ENCODE results near the gene SCN4B. TPM values are rescaled to one million over a fixed set of nuclear protein-coding genes. Genes with fewer than 3 reads are reported as not detected.
A peak's percentile ranks its signal among the peaks of the same experiment; 100 is the strongest.

The SCN4B gene
- total RNA-seq, 1 donor from 2014 or later, result 1.9 TPM

DNA sequence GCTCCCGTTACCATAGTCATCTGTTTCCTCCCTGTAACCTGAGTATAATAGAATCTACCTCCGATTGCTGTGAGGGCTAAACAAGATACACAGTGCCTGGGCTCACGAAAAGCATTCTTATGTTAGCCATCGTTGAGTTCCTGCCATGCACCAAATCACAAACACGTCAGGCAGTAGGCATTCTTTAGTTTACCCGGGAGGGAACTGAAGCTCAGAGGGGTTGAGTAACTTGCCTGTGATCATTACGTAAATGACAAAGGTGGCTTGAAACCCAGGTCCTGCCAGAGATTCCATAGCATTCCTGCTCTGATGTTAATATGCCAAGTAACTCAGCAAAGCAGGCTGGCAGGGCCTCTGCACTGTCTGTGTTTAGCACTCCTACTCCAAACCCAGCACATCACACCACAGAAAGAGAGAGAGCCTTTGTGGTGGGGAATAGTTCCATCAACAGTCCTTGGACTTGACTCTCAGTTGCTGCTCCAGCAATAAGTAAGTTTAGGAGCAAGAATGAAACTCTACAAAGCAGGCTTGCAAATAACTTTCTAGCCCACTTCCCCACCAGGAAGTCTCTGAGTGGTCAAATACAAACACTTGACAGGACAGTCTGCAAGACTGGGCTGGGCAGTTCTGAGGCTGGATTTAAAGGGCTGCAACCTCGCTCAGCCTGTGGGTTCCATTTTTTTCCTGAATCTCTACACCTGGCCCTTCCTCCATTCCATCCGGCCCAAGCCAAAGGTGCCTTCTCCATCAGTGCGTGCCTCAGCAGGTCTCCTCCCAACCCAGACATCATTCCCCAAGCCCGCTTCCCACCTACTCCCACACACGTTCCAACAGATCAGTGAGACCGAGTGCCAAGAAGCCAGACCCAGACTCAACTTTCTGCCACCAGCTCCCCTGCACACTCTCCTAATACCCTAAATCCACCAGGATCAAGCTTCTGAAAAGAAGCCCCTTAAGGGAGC, 22.7 kb upstream of the SCN4B start:
- peak overlapping the region; percentile 70 for H3K27ac Mint-ChIP-seq
- H3K4me3 Mint-ChIP-seq, result peak overlapping the region; percentile 73
- H3K27me3 Mint-ChIP-seq (ENCODE audit: low read depth), result peaks cover 51% of the 10 kb centered on the region
- peaks cover 35% of the 10 kb centered on the region for H3K4me1 Mint-ChIP-seq
- TF ChIP-seq, protein P1, sequence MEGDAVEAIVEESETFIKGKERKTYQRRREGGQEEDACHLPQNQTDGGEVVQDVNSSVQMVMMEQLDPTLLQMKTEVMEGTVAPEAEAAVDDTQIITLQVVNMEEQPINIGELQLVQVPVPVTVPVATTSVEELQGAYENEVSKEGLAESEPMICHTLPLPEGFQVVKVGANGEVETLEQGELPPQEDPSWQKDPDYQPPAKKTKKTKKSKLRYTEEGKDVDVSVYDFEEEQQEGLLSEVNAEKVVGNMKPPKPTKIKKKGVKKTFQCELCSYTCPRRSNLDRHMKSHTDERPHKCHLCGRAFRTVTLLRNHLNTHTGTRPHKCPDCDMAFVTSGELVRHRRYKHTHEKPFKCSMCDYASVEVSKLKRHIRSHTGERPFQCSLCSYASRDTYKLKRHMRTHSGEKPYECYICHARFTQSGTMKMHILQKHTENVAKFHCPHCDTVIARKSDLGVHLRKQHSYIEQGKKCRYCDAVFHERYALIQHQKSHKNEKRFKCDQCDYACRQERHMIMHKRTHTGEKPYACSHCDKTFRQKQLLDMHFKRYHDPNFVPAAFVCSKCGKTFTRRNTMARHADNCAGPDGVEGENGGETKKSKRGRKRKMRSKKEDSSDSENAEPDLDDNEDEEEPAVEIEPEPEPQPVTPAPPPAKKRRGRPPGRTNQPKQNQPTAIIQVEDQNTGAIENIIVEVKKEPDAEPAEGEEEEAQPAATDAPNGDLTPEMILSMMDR (IDR thresholded peaks at IDR 0.05; ENCODE audit: unreplicated experiment), result no peak
- H3K36me3 Mint-ChIP-seq, result no peaks in the 10 kb centered on the region
- DNase-seq (ENCODE audit: low spot score in 2 of 2, unreplicated experiment in 2 of 2), result no peak
- H3K9me3 Mint-ChIP-seq, result no peaks in the 10 kb centered on the region

DNA sequence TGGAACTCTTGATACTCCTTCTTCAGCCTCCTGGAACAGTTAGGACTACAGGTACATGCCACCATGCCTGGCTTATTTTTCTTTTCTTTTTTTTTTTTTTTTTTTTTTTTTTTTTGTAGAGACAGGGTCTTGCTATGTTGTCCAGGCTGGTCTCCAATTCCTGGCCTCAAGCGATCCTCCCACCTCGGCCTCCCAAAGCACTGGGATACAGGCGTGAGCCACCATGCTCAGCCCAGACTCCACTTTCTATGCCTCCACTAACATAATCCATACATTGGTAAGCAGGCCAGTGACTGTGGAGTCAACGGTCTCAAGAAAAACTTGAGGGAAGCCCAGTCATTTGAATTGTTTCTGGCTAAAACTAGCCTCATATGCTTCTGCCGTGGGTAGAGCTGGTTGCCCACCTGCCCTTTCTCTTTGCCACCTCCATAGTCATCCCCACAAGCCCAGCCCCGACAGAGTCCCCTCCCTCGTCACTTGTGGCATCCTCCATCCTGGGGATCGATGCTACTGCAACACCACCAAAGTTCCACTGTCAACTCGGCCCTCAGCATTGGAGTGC, 21.5 kb upstream of the SCN4B start:
- Mint-ChIP-seq H3K27me3 (ENCODE audit: low read depth) (peaks cover 63% of the 10 kb centered on the region), H3K9me3 (no peaks in the 10 kb centered on the region), H3K27ac (no peak overlapping the region), H3K36me3 (no peaks in the 10 kb centered on the region), H3K4me3 (no peak overlapping the region), H3K4me1 (peaks cover 27% of the 10 kb centered on the region)
- TF ChIP-seq, protein P1 (IDR thresholded peaks at IDR 0.05; ENCODE audit: unreplicated experiment), result no peak
- no peak for DNase-seq (ENCODE audit: low spot score in 2 of 2, unreplicated experiment in 2 of 2)

DNA sequence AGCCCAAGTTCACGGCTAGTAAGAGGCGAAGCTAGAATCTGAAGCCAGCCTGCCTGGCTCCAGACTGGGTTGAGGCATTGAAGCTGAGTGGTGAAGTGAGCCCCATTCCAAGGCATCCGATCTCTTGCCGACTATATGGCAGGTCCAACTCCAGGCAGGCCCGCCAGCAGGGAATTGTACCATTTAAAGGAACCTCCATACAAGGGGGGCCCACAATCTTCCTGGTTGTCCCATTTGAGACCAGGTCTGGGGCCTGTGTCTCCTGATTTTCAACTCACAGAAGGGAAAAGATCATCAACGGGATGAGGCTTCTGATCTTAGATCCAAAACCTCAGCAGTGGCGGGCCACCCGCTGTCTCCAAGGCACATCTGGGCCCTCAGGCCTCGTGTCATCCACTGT, 19.7 kb upstream of the SCN4B start:
- peaks cover 27% of the 10 kb centered on the region for H3K4me1 Mint-ChIP-seq
- H3K27me3 Mint-ChIP-seq (ENCODE audit: low read depth), result peaks cover 80% of the 10 kb centered on the region
- no peaks in the 10 kb centered on the region for H3K9me3 Mint-ChIP-seq
- TF ChIP-seq, protein P1 (IDR thresholded peaks at IDR 0.05; ENCODE audit: unreplicated experiment), result no peak
- H3K27ac Mint-ChIP-seq, result no peak overlapping the region
- no peak overlapping the region for H3K4me3 Mint-ChIP-seq
- no peaks in the 10 kb centered on the region for H3K36me3 Mint-ChIP-seq
- DNase-seq (ENCODE audit: low spot score in 2 of 2, unreplicated experiment in 2 of 2), result no peak

DNA sequence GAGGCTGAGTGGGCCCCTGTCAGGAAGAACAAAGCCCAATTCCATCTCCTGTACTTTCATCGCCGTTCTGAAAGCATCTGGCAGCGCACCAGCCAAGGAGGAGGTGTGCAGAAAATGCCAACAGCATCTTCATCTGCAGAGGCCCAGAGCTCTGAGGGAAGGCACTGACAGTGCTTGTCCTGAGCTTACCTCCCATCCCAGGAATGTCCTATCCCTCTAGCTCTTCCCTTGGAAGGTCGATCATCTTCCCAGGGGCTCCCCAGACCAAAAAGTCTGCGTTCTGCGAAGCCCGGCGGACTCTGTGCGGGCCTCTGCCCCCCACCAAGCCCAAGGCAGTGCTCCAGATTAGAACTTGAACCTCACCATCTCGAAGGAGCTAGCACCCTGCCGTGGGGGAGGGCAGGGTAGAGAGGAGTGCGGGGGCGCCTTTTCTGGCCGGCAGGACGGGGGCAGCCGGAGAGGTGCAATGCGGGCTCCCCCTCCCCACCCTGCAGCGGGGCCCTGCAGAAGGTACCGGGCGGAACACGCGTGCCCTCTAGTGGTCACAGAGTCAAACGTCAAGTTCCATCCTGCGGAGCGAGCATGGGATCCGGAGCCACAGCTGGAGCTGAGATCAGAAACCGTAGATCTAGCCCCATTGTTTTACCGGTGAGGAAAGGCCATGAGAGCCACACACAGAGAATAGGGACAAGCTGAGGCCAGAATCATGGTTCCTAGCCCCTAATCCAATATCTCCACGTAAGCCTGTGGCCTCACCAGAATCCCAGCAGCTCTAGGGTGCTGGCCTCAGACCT, 18.8 kb upstream of the SCN4B start:
- no peak overlapping the region for H3K27ac Mint-ChIP-seq
- H3K27me3 Mint-ChIP-seq (ENCODE audit: low read depth), result peaks cover 85% of the 10 kb centered on the region
- TF ChIP-seq, protein P1 (IDR thresholded peaks at IDR 0.05; ENCODE audit: unreplicated experiment), result peak; percentile 93
- peaks cover 27% of the 10 kb centered on the region for H3K4me1 Mint-ChIP-seq
- DNase-seq (ENCODE audit: low spot score in 2 of 2, unreplicated experiment in 2 of 2), result peak; percentile 58 to 80
- no peak overlapping the region for H3K4me3 Mint-ChIP-seq
- no peaks in the 10 kb centered on the region for H3K36me3 Mint-ChIP-seq
- no peaks in the 10 kb centered on the region for H3K9me3 Mint-ChIP-seq

DNA sequence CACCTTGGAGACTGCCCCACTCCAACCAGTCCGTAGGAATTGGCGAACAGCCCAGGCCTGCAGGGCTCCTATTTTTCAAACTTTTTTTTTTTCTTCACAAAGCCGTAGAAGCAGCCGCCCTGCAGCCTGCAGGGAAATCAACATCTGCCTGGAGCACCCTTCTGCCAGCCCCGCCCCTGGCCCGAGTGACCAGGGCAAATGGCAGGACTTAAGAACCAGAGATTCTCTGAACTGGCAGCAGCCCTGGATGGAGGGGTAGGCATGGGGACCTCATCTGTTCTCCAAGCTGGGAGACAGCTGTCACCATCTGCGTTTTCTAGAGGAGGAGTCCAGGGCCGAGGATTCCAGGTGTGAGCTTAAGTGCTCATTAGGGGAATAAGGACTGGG, 18.3 kb upstream of the SCN4B start:
- Mint-ChIP-seq H3K4me3 (no peak overlapping the region), H3K27me3 (ENCODE audit: low read depth) (peaks cover 83% of the 10 kb centered on the region)
- TF ChIP-seq, protein P1 (IDR thresholded peaks at IDR 0.05; ENCODE audit: unreplicated experiment), result no peak

More for the DNA sequence above, 18.3 kb upstream of the SCN4B start:
- DNase-seq (ENCODE audit: low spot score in 2 of 2, unreplicated experiment in 2 of 2), result no peak
- H3K36me3 Mint-ChIP-seq, result no peaks in the 10 kb centered on the region
- H3K4me1 Mint-ChIP-seq, result peaks cover 21% of the 10 kb centered on the region
- no peaks in the 10 kb centered on the region for H3K9me3 Mint-ChIP-seq
- no peak overlapping the region for H3K27ac Mint-ChIP-seq
